Subcutaneous abdominal adipose tissue (tissue), 5 donors: ENCODE measurements around the gene TMF1.

Source experiments
- H3K27ac ChIP-seq: one replicate; pipeline ENCODE4 v1.7.0; 2013; ENCODE audit warnings: low read depth, mild to moderate bottlenecking, inconsistent platforms, low read length, moderate library complexity
- H3K27me3 ChIP-seq, 5 donors: one replicate each; pipeline ENCODE4 v1.7.0; 2013; ENCODE audit warnings: low read length in 5 of 5, inconsistent platforms in 1 of 5; ENCODE audit not compliant: control insufficient read depth in 5 of 5, insufficient read depth in 4 of 5
- H3K36me3 ChIP-seq, 5 donors: one replicate each; pipeline ENCODE4 v1.7.0; 2013; ENCODE audit warnings: low read length in 5 of 5; ENCODE audit not compliant: control insufficient read depth in 5 of 5, insufficient read depth in 5 of 5
- H3K4me1 ChIP-seq, 5 donors: one replicate each; pipeline ENCODE4 v1.7.0; 2013; ENCODE audit warnings: low read length in 5 of 5, mild to moderate bottlenecking in 3 of 5, moderate library complexity in 1 of 5; ENCODE audit not compliant: control insufficient read depth in 5 of 5, insufficient read depth in 5 of 5
- H3K4me3 ChIP-seq, 5 donors: one replicate each; pipeline ENCODE4 v1.7.0; 2013; ENCODE audit warnings: low read length in 5 of 5, low read depth in 1 of 5
- H3K9ac ChIP-seq, 5 donors: one replicate each; pipeline ENCODE4 v1.7.0; 2013; ENCODE audit warnings: low read length in 5 of 5, mild to moderate bottlenecking in 4 of 5, moderate library complexity in 3 of 5
- H3K9me3 ChIP-seq, 5 donors: one replicate each; pipeline ENCODE4 v1.7.0; 2013; ENCODE audit warnings: low read length in 5 of 5; ENCODE audit not compliant: control insufficient read depth in 5 of 5
- donor health status: healthy.
- donor health status: healthy.
- donor health status: healthy.
- donor health status: healthy.
- donor health status: healthy.

The TMF1 gene

DNA sequence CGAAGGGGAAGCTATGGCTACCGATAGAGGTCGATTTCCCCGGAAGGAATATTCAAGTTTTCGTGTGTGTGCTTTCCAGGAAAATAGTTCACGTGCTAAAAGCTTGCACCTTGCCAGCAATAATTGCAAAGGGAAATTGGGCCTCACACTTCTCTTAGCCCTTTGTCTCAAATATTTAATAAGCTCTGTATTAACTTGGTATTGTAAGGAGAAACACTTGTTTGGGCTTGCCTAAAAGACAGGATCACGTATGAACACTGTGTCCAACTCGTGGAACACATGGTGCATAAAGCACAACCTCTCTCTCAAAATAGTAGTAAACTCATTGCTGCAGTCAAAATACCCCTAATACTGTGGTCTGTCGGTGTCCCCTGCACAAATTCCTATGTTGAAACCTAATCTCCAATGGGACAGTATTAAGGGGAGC is 352 bp upstream of the TMF1 start:
- peaks cover 0 to 28% (median 27%) of the 10 kb centered on the region in 5 donors for H3K4me1 ChIP-seq
- H3K9me3 ChIP-seq, result no peaks in the 10 kb centered on the region
- no peaks in the 10 kb centered on the region for H3K27me3 ChIP-seq
- H3K9ac ChIP-seq, result peak overlapping the region in 3 of 5 donors; percentile 96 to 99 (median 96)
- H3K27ac ChIP-seq, result peak overlapping the region; percentile 94
- H3K4me3 ChIP-seq, result peak overlapping the region; percentile 80 to 92 (median 89)
- peaks cover 15 to 35% (median 27%) of the 10 kb centered on the region in 5 donors for H3K36me3 ChIP-seq

DNA sequence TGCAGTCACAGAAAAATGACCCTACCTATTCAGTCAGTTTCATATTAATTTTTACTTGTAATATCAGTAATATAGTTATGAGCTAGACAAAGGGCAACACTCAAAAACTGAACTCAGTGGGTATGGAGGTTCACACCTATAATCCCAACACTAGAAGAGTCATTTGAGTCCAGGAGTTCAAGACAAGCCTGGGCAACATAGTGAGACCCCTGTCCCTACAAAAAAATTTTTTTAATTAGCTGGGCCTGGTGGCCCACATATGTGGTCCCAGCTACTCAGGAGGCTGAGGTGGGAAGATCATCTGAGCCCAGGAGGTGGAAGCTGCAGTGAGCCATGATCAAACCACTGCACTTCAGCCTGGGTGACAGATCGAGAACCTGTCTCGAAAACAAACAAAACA is 3.1 kb downstream of the TMF1 start:
- no peak overlapping the region for H3K27ac ChIP-seq

DNA sequence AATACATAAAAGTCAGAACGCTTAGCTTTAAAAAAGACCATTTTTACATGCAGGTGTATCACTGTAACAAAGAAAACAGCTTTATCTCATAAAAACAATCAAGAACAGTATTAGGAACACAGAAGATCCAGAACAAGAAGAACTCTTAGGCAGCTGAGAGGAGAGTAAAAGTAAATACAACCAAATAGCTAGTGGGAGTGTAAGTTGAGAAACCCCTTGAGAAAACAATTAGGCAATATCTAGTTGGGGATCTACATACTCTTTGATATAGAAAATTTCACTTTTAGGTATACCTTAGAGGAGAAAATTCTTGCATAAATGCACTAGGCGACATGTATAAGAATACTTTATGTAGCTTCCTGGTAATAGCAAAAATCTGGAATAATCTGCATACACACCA is 7.5 kb downstream of the TMF1 start:
- Histone ChIP-seq H3K27ac (no peak overlapping the region), H3K27me3 (no peaks in the 10 kb centered on the region), H3K9ac (no peak overlapping the region), H3K4me3 (no peak overlapping the region), H3K4me1 (peaks cover 0 to 16% (median 2%) of the 10 kb centered on the region in 5 donors), H3K36me3 (peaks cover 32 to 49% (median 36%) of the 10 kb centered on the region in 5 donors), H3K9me3 (no peaks in the 10 kb centered on the region)

More for the DNA sequence above, 3.1 kb downstream of the TMF1 start:
- Histone ChIP-seq H3K9me3 (no peaks in the 10 kb centered on the region), H3K36me3 (peaks cover 11 to 28% (median 18%) of the 10 kb centered on the region in 5 donors), H3K9ac (no peak overlapping the region), H3K27me3 (no peaks in the 10 kb centered on the region), H3K4me3 (no peak overlapping the region), H3K4me1 (peaks cover 0 to 38% (median 27%) of the 10 kb centered on the region in 5 donors)

DNA sequence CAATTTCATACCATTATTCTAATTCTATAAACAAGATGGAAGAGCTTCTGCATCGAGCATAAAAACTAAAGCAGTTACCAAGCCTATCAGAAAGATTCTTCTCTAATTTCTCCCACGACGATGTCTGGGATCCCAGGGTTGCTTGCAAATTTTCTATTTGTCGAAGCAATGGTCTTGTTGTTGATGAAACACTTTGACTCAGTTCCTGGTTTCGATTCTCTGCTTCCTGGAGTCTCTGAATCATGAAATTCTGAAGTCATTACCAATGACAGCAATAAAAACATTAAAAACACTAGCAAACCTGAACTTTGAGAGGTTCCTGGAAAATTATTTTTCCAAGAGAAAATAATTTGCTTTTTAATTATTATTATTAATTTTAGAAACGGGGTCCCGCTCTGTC is 18.7 kb downstream of the TMF1 start:
- H3K9me3 ChIP-seq, result no peaks in the 10 kb centered on the region
- H3K9ac ChIP-seq, result no peak overlapping the region
- peaks cover 0 to 2% (median 0%) of the 10 kb centered on the region in 5 donors for H3K4me1 ChIP-seq
- no peaks in the 10 kb centered on the region for H3K27me3 ChIP-seq
- no peak overlapping the region for H3K4me3 ChIP-seq
- H3K27ac ChIP-seq, result no peak overlapping the region
- H3K36me3 ChIP-seq, result peaks cover 51 to 80% (median 68%) of the 10 kb centered on the region in 5 donors

DNA sequence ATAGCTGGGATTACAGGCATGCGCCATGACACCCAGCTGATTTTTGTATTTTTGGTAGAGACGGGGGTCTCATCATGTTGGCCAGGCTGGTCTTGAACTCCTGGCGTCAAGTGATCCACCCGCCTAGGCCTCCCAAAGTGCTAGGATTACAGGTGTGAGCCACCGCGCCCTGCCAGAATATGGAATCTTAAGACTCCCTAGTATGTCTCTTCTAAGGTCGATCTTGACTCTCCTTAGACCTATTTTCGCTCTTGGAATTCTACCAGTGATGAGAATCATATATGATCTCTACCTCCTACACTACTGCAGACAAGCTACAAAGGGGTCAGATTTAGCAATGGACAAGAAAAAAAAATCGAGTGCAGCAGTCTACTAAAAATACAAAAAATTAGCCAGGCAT is 19.4 kb downstream of the TMF1 start:
- peaks cover 46 to 78% (median 61%) of the 10 kb centered on the region in 5 donors for H3K36me3 ChIP-seq
- H3K4me3 ChIP-seq, result no peak overlapping the region
- H3K27ac ChIP-seq, result no peak overlapping the region
- no peak overlapping the region for H3K9ac ChIP-seq
- no peaks in the 10 kb centered on the region for H3K27me3 ChIP-seq
- peaks cover 0 to 9% (median 0%) of the 10 kb centered on the region in 5 donors for H3K4me1 ChIP-seq
- H3K9me3 ChIP-seq, result no peaks in the 10 kb centered on the region

DNA sequence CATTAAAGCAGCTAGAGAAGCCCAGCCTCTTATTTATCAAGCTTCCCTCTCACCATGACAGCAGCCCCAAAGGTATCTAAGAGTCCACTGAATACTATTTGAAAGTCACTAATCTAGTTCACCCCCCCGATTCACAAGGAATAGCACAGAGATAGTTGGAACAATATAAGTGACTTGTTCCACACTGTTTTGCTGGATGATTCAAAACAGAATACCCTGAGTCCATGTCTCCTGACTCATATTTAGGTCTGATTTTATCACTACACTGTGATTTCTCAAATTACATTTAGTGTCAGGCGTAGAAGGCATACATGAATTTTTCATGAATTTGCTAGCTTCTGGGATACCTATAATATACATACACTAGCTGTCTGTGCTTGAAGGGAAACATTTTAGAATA is 20.0 kb downstream of the TMF1 start:
- H3K36me3 ChIP-seq, result peaks cover 46 to 76% (median 58%) of the 10 kb centered on the region in 5 donors

DNA sequence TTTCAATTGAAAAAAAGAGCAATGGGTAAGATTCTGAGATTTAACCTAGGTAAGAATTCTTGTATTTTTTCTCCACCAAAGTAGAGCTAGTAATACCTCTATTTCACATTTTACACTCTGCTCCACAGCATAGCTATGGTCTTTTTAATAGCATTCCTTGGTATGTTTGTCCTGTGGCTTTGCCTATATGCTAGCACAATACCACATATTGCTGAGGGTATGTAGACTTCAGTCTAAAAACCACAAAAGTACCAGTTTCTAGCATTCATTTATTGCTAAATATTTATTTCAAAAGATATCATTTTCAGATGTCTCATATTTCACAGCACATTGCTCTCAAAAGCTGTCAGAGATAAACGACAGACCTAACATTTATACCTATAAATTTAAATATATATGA is 20.5 kb downstream of the TMF1 start:
- H3K9me3 ChIP-seq, result no peaks in the 10 kb centered on the region
- no peaks in the 10 kb centered on the region for H3K27me3 ChIP-seq
- H3K36me3 ChIP-seq, result peaks cover 46 to 75% (median 57%) of the 10 kb centered on the region in 5 donors
- H3K9ac ChIP-seq, result no peak overlapping the region
- H3K4me3 ChIP-seq, result no peak overlapping the region
- H3K27ac ChIP-seq, result no peak overlapping the region
- H3K4me1 ChIP-seq, result peaks cover 0 to 14% (median 0%) of the 10 kb centered on the region in 5 donors

More for the DNA sequence above, 20.0 kb downstream of the TMF1 start:
- H3K27me3 ChIP-seq, result no peaks in the 10 kb centered on the region
- no peak overlapping the region for H3K9ac ChIP-seq
- H3K4me1 ChIP-seq, result peaks cover 0 to 14% (median 0%) of the 10 kb centered on the region in 5 donors
- no peaks in the 10 kb centered on the region for H3K9me3 ChIP-seq
- no peak overlapping the region for H3K27ac ChIP-seq
- H3K4me3 ChIP-seq, result no peak overlapping the region

DNA sequence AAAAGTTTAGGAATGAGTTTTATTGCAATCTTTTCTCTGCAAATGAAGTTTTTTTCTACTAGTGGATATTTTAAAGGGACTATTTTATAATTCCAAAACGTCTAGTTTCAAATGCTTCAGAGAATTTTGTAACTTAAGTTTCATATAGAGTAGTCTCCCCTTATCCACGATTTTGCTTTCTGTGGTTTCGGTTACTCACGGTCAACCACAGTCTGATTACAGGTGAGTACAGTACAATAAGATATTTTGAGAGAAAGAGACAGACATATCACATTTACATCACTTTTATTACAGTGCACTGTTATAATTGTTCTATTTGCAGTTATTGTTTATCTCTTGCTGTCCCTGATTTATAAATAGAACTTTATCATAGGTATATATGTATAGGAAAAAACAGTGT is 31.3 kb downstream of the TMF1 start:
- Histone ChIP-seq H3K4me1 (no peaks in the 10 kb centered on the region), H3K9ac (no peak overlapping the region), H3K27ac (no peak overlapping the region), H3K9me3 (no peaks in the 10 kb centered on the region), H3K27me3 (no peaks in the 10 kb centered on the region), H3K36me3 (peaks cover 14 to 37% (median 29%) of the 10 kb centered on the region in 5 donors), H3K4me3 (no peak overlapping the region)

DNA sequence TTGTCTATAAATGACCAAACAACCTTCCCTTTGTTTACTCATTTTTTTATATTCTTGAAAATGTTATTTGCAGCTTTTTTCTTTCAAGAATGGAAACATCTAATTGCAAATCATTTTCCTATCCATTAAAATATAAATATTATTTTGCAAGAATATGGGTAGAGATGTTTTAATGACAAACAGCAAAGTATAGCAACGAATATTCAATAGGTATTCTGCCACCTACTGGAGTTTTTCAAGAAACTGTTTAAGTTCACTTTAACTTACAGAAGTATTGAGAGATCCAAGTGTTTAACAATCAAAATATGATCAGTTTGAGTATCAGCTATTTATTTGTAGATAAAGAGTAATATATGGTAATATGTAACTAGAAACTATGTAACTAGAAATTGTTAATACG is 31.7 kb downstream of the TMF1 start:
- Histone ChIP-seq H3K4me3 (no peak overlapping the region), H3K9ac (no peak overlapping the region), H3K27me3 (no peaks in the 10 kb centered on the region), H3K9me3 (no peaks in the 10 kb centered on the region), H3K27ac (no peak overlapping the region), H3K36me3 (peaks cover 9 to 33% (median 25%) of the 10 kb centered on the region in 5 donors), H3K4me1 (no peaks in the 10 kb centered on the region)

DNA sequence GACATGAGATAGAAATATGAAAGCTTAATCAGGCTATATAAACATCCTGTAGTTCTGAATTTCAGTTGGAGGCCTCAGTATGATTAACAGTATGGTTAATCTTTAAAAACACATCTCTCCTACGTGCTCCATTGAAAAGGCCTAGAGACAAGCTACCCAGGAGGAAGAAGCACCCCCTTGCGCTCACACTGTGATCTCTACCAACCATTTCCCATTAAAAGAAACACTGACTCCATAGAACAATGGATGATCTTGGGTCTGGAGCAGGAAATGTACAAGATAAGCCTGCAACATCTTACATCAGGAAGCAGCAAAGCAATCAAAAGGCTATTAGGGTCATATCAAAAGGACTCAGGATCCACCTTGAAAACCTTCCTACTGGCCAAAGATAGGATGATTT is 35.2 kb downstream of the TMF1 start:
- Histone ChIP-seq H3K4me1 (peaks cover 0 to 18% (median 18%) of the 10 kb centered on the region in 5 donors), H3K27me3 (no peaks in the 10 kb centered on the region), H3K36me3 (peaks cover 0 to 16% (median 2%) of the 10 kb centered on the region in 5 donors), H3K27ac (no peak overlapping the region), H3K9ac (no peak overlapping the region), H3K4me3 (no peak overlapping the region), H3K9me3 (no peaks in the 10 kb centered on the region)
